Smooth muscle cell of the umbilical artery (primary cell): Measurements from ENCODE around the gene ABCG5. TPM values are rescaled to one million over a fixed set of nuclear protein-coding genes. Genes with fewer than 3 reads are reported as not detected.

Experiments used
- total RNA-seq: library from RNA; depleted of rRNA; stranded (reverse); fragments of >200 nt; gene quantifications from 2 replicates; pipeline ENCODE4 v1.2.3, GENCODE V29; 2014

ABCG5 gene
- total RNA-seq: not detected in 2 replicates

DNA sequence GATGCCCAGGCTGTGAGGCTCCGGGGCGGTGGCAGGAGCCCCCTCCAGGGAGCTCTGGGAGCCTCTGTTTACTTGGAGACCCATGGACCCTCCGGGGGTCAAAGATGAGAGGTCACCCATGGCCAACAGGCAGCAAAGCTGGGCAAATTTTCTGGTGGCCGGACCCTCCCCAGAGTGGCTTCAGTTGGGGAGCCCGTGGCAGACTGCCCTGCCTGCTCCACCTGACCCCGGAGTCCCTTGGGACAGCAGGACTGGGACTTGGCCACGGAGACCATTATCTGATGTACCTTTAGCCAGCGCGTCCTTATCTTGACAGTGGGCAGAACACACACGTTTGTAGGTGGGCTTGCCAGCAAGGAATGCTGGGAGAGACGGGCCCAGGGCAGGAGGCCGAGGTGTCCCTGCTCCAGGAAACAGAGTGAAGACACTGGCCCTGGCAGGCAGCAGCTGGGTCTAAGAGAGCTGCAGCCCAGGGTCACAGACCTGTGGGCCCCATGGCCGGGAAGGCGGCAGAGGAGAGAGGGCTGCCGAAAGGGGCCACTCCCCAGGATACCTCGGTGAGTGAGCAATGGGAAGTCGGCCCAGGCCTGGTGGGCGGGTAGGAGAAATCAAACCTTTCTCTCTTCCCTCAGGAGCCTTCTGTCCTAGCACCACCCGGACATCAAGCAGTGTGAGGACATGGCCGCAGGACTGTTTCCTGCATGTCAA is at the start of gene ABCG5, which contains the start of gene ABCG8:
TSS of gene ABCG5 (minus strand) at position 280 of the 708 bp plus-strand sequence. CDS start at position 120, 160 bp downstream.
TSS of gene ABCG8 (plus strand) at position 412 of the 708 bp plus-strand sequence. CDS start at position 495, 83 bp downstream.

DNA sequence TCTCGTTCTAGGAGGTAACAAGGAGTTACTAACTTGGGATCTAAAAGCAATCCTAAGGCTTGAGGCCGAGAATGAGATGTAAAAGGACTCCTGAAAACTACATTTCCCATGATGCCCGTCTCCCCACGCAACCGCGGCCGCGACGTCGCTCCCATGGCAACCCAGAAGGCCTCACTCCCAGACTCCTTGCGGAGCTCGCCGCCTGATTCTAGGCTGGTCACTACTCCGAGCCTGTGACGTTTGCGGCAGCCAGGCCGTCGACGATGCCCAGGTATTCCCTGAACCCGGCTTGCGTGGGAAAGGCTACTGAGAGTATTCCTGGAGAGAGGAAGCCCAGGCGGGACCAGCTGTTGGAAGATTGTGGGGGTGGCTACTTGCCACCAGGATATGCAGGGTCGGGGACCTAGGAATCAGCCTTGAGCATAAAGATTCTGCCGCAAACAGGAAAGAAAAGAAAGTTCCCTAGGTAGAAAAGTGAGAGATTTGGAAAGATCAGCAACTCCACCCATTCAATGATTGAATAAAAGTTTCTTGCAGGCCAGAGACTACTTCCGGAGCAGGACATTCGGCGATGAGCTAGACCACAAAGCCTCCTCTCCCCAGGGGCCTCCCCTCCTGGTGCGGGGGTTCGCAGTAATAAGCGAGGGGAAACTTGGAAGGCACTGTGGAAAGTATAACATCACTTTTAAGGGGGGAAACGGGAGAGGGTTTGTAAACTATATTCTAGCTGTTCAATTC is 64.6 kb downstream of the ABCG5 start, which contains the start of gene DYNC2LI1:
TSS of gene DYNC2LI1 (plus strand) at position 164 of the 738 bp plus-strand sequence. CDS start at position 264, 100 bp downstream.

Other genes with a start within 250 kb of the ABCG5 start
- gene THADA, start 242.8 kb downstream of the ABCG5 start, total RNA-seq: 29.7 and 34.6 TPM in 2 replicates
- gene PLEKHH2, start 201.6 kb downstream of the ABCG5 start, total RNA-seq: 0.55 and 1.8 TPM in 2 replicates
- gene C1GALT1C1L, start 162.4 kb downstream of the ABCG5 start, total RNA-seq: 0.74 and 1.2 TPM in 2 replicates
- gene DYNC2LI1, start 64.8 kb downstream of the ABCG5 start, total RNA-seq: 29.7 and 33.6 TPM in 2 replicates
- not detected in 2 replicates for gene ABCG8, start 132 bp upstream of the ABCG5 start, total RNA-seq
- gene LRPPRC, start 157.2 kb upstream of the ABCG5 start, total RNA-seq: 57.6 and 102 TPM in 2 replicates